Hippocampal formation (tissue), 2 donors: ENCODE measurements around the gene COL21A1.

Experiments
- DNase-seq, 2 donors: peaks; one replicate each; lab custom pipeline; 2025; lab: John Stamatoyannopoulos, UW

COL21A1 gene

GRCh38 chr6:56106231-56106630 is 141.1 kb downstream of the COL21A1 start:
- DNase-seq = no peak

GRCh38 chr6:56104591-56104990 is 142.8 kb downstream of the COL21A1 start:
- no peak for DNase-seq

GRCh38 chr6:56102216-56102615 is 145.2 kb downstream of the COL21A1 start:
- no peak for DNase-seq

GRCh38 chr6:56101141-56101553 is 146.2 kb downstream of the COL21A1 start:
- no peak for DNase-seq

- DNase-seq = no peak
Observed at GRCh38 chr6:56096946-56097621, 150.3 kb downstream of the COL21A1 start.

GRCh38 chr6:56096541-56096940 is 150.8 kb downstream of the COL21A1 start:
- no peak for DNase-seq

- no peak for DNase-seq
Observed at GRCh38 chr6:56093776-56094175, 153.6 kb downstream of the COL21A1 start.

GRCh38 chr6:56091159-56091869 is 156.1 kb downstream of the COL21A1 start:
- no peak for DNase-seq

GRCh38 chr6:56088641-56089040 is 158.7 kb downstream of the COL21A1 start:
- DNase-seq = no peak

GRCh38 chr6:56087421-56087820 is 160.0 kb downstream of the COL21A1 start:
- no peak for DNase-seq

- DNase-seq = no peak
Observed at GRCh38 chr6:56079751-56080540, 167.4 kb downstream of the COL21A1 start.

GRCh38 chr6:56076033-56076432 is 171.3 kb downstream of the COL21A1 start:
- no peak for DNase-seq

- no peak for DNase-seq
Observed at GRCh38 chr6:56073761-56074160, 173.6 kb downstream of the COL21A1 start.

- DNase-seq = no peak
Observed at GRCh38 chr6:56073315-56073714, 174.1 kb downstream of the COL21A1 start.

- DNase-seq = no peak
Observed at GRCh38 chr6:56072856-56073255, 174.5 kb downstream of the COL21A1 start.

- no peak for DNase-seq
Observed at GRCh38 chr6:56065408-56065807, 182.0 kb downstream of the COL21A1 start.

- no peak for DNase-seq
Observed at GRCh38 chr6:56062836-56063235, 184.5 kb downstream of the COL21A1 start.

GRCh38 chr6:56058636-56059035 is 188.7 kb downstream of the COL21A1 start:
- DNase-seq = no peak

GRCh38 chr6:56055081-56055704 is 192.2 kb downstream of the COL21A1 start:
- DNase-seq = no peak

- no peak for DNase-seq
Observed at GRCh38 chr6:56051202-56051598, 196.2 kb downstream of the COL21A1 start.

GRCh38 chr6:56050530-56051201 is 196.7 kb downstream of the COL21A1 start:
- no peak for DNase-seq

GRCh38 chr6:56048601-56049000 is 198.8 kb downstream of the COL21A1 start:
- no peak for DNase-seq
